Activated CD8-positive, alpha-beta T cell treated with anti-CD3 and anti-CD28 coated beads for 36 hours (primary cell): ENCODE results near the gene SLC22A23. TPM values are rescaled to one million over a fixed set of nuclear protein-coding genes. Genes with fewer than 3 reads are reported as not detected.

Source experiments
- ATAC-seq: fragments of 200-7000 bp; cut with Tn5 transposase; one replicate; pipeline ENCODE4 v1.10.0; 2021; ENCODE audit warnings: mild to moderate bottlenecking, moderate library complexity
- CTCF ChIA-PET: fragments of 350-600 bp; sonication (Branson Sonifier 250); formaldehyde crosslinking; loops from one replicate; lab custom pipeline; 2021; ENCODE audit warnings: antibody characterized with exemption; lab: Charles Lee
- POLR2A ChIA-PET: fragments of 350-600 bp; sonication (Branson Sonifier 250); formaldehyde crosslinking; loops from one replicate; lab custom pipeline; 2021; ENCODE audit warnings: antibody characterized with exemption; lab: Charles Lee
- DNase-seq: peaks from one replicate; pipeline ENCODE4 v3.0.0-alpha.2; 2020
- H3K27ac Mint-ChIP-seq: one replicate; pipeline ENCODE4 v1.8.0; 2021; ENCODE audit warnings: mild to moderate bottlenecking, mixed read lengths
- H3K27me3 Mint-ChIP-seq: one replicate; pipeline ENCODE4 v1.8.0; 2021; ENCODE audit warnings: mixed read lengths
- H3K36me3 Mint-ChIP-seq: one replicate; pipeline ENCODE4 v1.8.0; 2021; ENCODE audit warnings: low read depth, mixed read lengths
- H3K4me1 Mint-ChIP-seq: one replicate; pipeline ENCODE4 v1.8.0; 2021; ENCODE audit warnings: low read depth, mixed read lengths
- H3K4me3 Mint-ChIP-seq: one replicate; pipeline ENCODE4 v1.8.0; 2021; ENCODE audit warnings: mild to moderate bottlenecking, moderate library complexity, mixed read lengths
- H3K9me3 Mint-ChIP-seq: one replicate; pipeline ENCODE4 v1.8.0; 2021; ENCODE audit warnings: mixed read lengths
- CTCF ChIP-seq: fragments of 200-600 bp; IDR thresholded peaks from one replicate; pipeline ENCODE4 v1.8.0; 2022; ENCODE audit warnings: antibody characterized with exemption, mild to moderate bottlenecking
- intact Hi-C: fragments of 100-400 bp; cut with micrococcal nuclease; formaldehyde crosslinking; loops from one replicate; pipeline ENCODE4 v1.10.0; 2022
- total RNA-seq, 2 experiments: library from RNA; stranded (reverse); gene quantifications; one replicate each; pipeline ENCODE4 v1.2.3, GENCODE V29; 2021

Gene SLC22A23
- total RNA-seq, 2 experiments from 2014 or later = 0.16 to 0.34 TPM

GRCh38 chr6:3258201-3258600 is 198.6 kb downstream of the SLC22A23 start:
- POLR2A ChIA-PET = interaction anchor here (1.3 to 1.4 kb wide), 2 partner anchors 29 to 269 kb away, joined by 3 read pairs; no protein-coding TSS in a partner anchor
- intact Hi-C loops = loop anchor here (5.0 kb wide), 1 partner anchor 191 kb away; the partner anchor contains the start of gene RIPK1
- peaks cover 27% of the 10 kb centered on the region for H3K4me1 Mint-ChIP-seq
- DNase-seq (no peak), ATAC-seq (no peak)
- peak overlapping the region; percentile 66 for H3K4me3 Mint-ChIP-seq
- peaks cover 22% of the 10 kb centered on the region for H3K36me3 Mint-ChIP-seq
- CTCF ChIA-PET = no interaction called here
- no peak for TF ChIP-seq CTCF
- H3K27me3 Mint-ChIP-seq = peaks cover 4% of the 10 kb centered on the region
- H3K9me3 Mint-ChIP-seq = peaks cover 3% of the 10 kb centered on the region
- H3K27ac Mint-ChIP-seq = no peak overlapping the region

- Mint-ChIP-seq H3K36me3 (no peaks in the 10 kb centered on the region), H3K27me3 (peaks cover 23% of the 10 kb centered on the region), H3K4me3 (no peak overlapping the region), H3K9me3 (peaks cover 3% of the 10 kb centered on the region), H3K27ac (no peak overlapping the region), H3K4me1 (peaks cover 2% of the 10 kb centered on the region)
- ChIA-PET CTCF (interaction anchor here (0.8 to 1.4 kb wide), 2 partner anchors 10 to 43 kb away, joined by 3 read pairs; no protein-coding TSS in a partner anchor), POLR2A (no interaction called here)
- intact Hi-C loops = no loop called here
- DNase-seq = no peak
- TF ChIP-seq CTCF = no peak
- ATAC-seq = no peak
Observed at GRCh38 chr6:3253597-3253961, 203.3 kb downstream of the SLC22A23 start.

- Mint-ChIP-seq H3K4me1 (peaks cover 2% of the 10 kb centered on the region), H3K4me3 (no peak overlapping the region), H3K36me3 (no peaks in the 10 kb centered on the region), H3K27ac (no peak overlapping the region), H3K9me3 (peaks cover 3% of the 10 kb centered on the region), H3K27me3 (peaks cover 27% of the 10 kb centered on the region)
- CTCF ChIA-PET = interaction anchor here (0.5 to 2.5 kb wide), 6 partner anchors 29 to 189 kb away, joined by 3 to 16 read pairs (median 4); no protein-coding TSS in a partner anchor
- TF ChIP-seq CTCF = no peak
- DNase-seq (no peak), ATAC-seq (no peak)
- intact Hi-C loops = no loop called here
- POLR2A ChIA-PET = no interaction called here
Observed at GRCh38 chr6:3252861-3253596, 203.8 kb downstream of the SLC22A23 start.

GRCh38 chr6:3252369-3252768 is 204.5 kb downstream of the SLC22A23 start:
- Mint-ChIP-seq H3K27me3 (peaks cover 32% of the 10 kb centered on the region), H3K9me3 (peaks cover 3% of the 10 kb centered on the region), H3K27ac (no peak overlapping the region), H3K36me3 (no peaks in the 10 kb centered on the region), H3K4me3 (no peak overlapping the region), H3K4me1 (peaks cover 2% of the 10 kb centered on the region)
- ATAC-seq (no peak), DNase-seq (no peak)
- POLR2A ChIA-PET = interaction anchor here (1.4 kb wide), 1 partner anchor 9 kb away, joined by 3 read pairs; no protein-coding TSS in a partner anchor
- CTCF ChIA-PET = interaction anchor here (0.5 to 5.4 kb wide), 20 partner anchors 10 to 188 kb away, joined by 3 to 92 read pairs (median 8); no protein-coding TSS in a partner anchor
- TF ChIP-seq CTCF = no peak
- intact Hi-C loops = no loop called here
